SU-DHL-6 (cell line): ENCODE results near the gene EYA2.

Experiments used
- H2AFZ ChIP-seq: fragments of 200-600 bp; sonication (generic); 2 replicates; pipeline ENCODE4 v1.6.1; 2014; ENCODE audit warnings: low read depth, mild to moderate bottlenecking, moderate library complexity, mixed read lengths, antibody characterized with exemption, low read length; ENCODE audit not compliant: severe bottlenecking
- H3F3A ChIP-seq: fragments of 200-600 bp; shearing (Covaris generic); 2 replicates; pipeline ENCODE4 v1.6.0; 2016; ENCODE audit warnings: antibody characterized with exemption, mild to moderate bottlenecking; ENCODE audit not compliant: insufficient read depth
- H3K27ac ChIP-seq: fragments of 200-600 bp; sonication (generic); 2 replicates; pipeline ENCODE4 v1.5.1; 2016; ENCODE audit warnings: low read depth, mild to moderate bottlenecking, low read length, moderate library complexity, mixed read lengths
- H3K27me3 ChIP-seq: fragments of 200-600 bp; sonication (generic), shearing (Covaris generic); 2 replicates; pipeline ENCODE4 v1.6.0; 2014; ENCODE audit warnings: mild to moderate bottlenecking, low read length
- H3K36me3 ChIP-seq: fragments of 200-600 bp; sonication (generic); 2 replicates; pipeline ENCODE4 v1.6.1; 2014; ENCODE audit warnings: mild to moderate bottlenecking, low read length, mixed read lengths
- H3K4me2 ChIP-seq: fragments of 300-600, 200-600 bp; shearing (Covaris generic), sonication (generic); 2 replicates; pipeline ENCODE4 v1.6.0; 2014; ENCODE audit warnings: low read length, low read depth, mild to moderate bottlenecking; ENCODE audit not compliant: poor library complexity, severe bottlenecking
- H3K4me3 ChIP-seq: fragments of 200-600 bp; sonication (generic); 2 replicates; pipeline ENCODE4 v1.5.1; 2014; ENCODE audit warnings: antibody characterized with exemption, low read length, mild to moderate bottlenecking, mixed read lengths; ENCODE audit not compliant: insufficient read depth, poor library complexity, severe bottlenecking
- H3K79me2 ChIP-seq: fragments of 200-600 bp; sonication (generic); 2 replicates; pipeline ENCODE4 v1.6.1; 2014; ENCODE audit warnings: mild to moderate bottlenecking, low read length, moderate library complexity; ENCODE audit not compliant: insufficient read depth
- H3K9ac ChIP-seq: fragments of 200-600 bp; sonication (generic); 2 replicates; pipeline ENCODE4 v1.7.0; 2014; ENCODE audit warnings: mild to moderate bottlenecking, low read length
- H3K9me2 ChIP-seq: fragments of 200-600 bp; sonication (generic); replicated peaks from 2 replicates; pipeline ENCODE4 v1.6.1; 2014; ENCODE audit warnings: low read length; ENCODE audit not compliant: insufficient read depth
- H3K9me3 ChIP-seq: fragments of 200-600 bp; sonication (generic); 2 replicates; pipeline ENCODE4 v1.6.1; 2014; ENCODE audit warnings: low read length, mixed read lengths; ENCODE audit not compliant: insufficient read depth
- H4K20me1 ChIP-seq: fragments of 200-600 bp; sonication (generic); 2 replicates; pipeline ENCODE4 v1.6.1; 2014; ENCODE audit warnings: low read depth, mild to moderate bottlenecking, antibody characterized with exemption, low read length, moderate library complexity, mixed read lengths
- CTCF ChIP-seq: fragments of 200-600 bp; sonication (generic); IDR thresholded peaks from one replicate; pipeline ENCODE4 v1.5.1; 2017; ENCODE audit warnings: antibody characterized with exemption, mild to moderate bottlenecking, low read length, moderate library complexity; ENCODE audit not compliant: insufficient read depth, poor library complexity, severe bottlenecking
- EZH2phosphoT487 ChIP-seq: fragments of 200-600 bp; sonication (generic), shearing (Covaris generic); conservative IDR thresholded peaks from 2 replicates; pipeline ENCODE4 v1.6.1; 2018; ENCODE audit warnings: mild to moderate bottlenecking, antibody characterized with exemption, low read length, moderate library complexity, mixed read lengths

The EYA2 gene

GRCh38 chr20:47154089-47154488, 259.4 kb downstream of the EYA2 start:
- no peak overlapping the region for H3K27ac ChIP-seq
- no peaks in the 10 kb centered on the region for H3K36me3 ChIP-seq
- H3K27me3 ChIP-seq, result no peaks in the 10 kb centered on the region
- H3K9ac ChIP-seq, result no peak overlapping the region
- no peak overlapping the region for H3K4me2 ChIP-seq
- TF ChIP-seq CTCF, result no peak
- TF ChIP-seq EZH2phosphoT487, result no peak
- no peaks in the 10 kb centered on the region for H4K20me1 ChIP-seq
- no peak overlapping the region for H3K4me3 ChIP-seq
- no peaks in the 10 kb centered on the region for H3K79me2 ChIP-seq
- H3F3A ChIP-seq, result no peaks in the 10 kb centered on the region
- no peaks in the 10 kb centered on the region for H3K9me2 ChIP-seq
- H2AFZ ChIP-seq, result no peak overlapping the region
- H3K9me3 ChIP-seq, result no peaks in the 10 kb centered on the region

GRCh38 chr20:47156301-47157137, 261.9 kb downstream of the EYA2 start:
- Histone ChIP-seq H4K20me1 (no peaks in the 10 kb centered on the region), H3K36me3 (no peaks in the 10 kb centered on the region), H3K27me3 (no peaks in the 10 kb centered on the region), H3K9me2 (no peaks in the 10 kb centered on the region), H2AFZ (no peak overlapping the region), H3K9me3 (no peaks in the 10 kb centered on the region), H3F3A (no peaks in the 10 kb centered on the region), H3K27ac (no peak overlapping the region), H3K4me3 (no peak overlapping the region), H3K9ac (no peak overlapping the region), H3K4me2 (no peak overlapping the region), H3K79me2 (no peaks in the 10 kb centered on the region)
- TF ChIP-seq EZH2phosphoT487, result no peak
- no peak for TF ChIP-seq CTCF

- Histone ChIP-seq H3K9ac (no peak overlapping the region), H3K36me3 (no peaks in the 10 kb centered on the region), H3K4me3 (no peak overlapping the region), H3K9me2 (no peaks in the 10 kb centered on the region), H4K20me1 (no peaks in the 10 kb centered on the region), H3K9me3 (no peaks in the 10 kb centered on the region), H2AFZ (no peak overlapping the region), H3K27ac (no peak overlapping the region), H3F3A (no peaks in the 10 kb centered on the region), H3K79me2 (no peaks in the 10 kb centered on the region), H3K4me2 (no peak overlapping the region), H3K27me3 (no peaks in the 10 kb centered on the region)
- TF ChIP-seq CTCF (no peak), EZH2phosphoT487 (no peak)
These were observed 264.5 kb downstream of the EYA2 start for GRCh38 chr20:47159166-47159565.
